Fibroblast of lung (primary cell): ENCODE data around the gene RASSF8. TPM values are rescaled to one million over a fixed set of nuclear protein-coding genes. Genes with fewer than 3 reads are reported as not detected.

Source experiments
- DNase-seq, 2 donors: peaks; one replicate each; pipeline versions ENCODE4 v3.0.0 to v3.0.0-alpha.2; 2010; ENCODE audit warnings: low read depth in 2 of 2
- H2AFZ ChIP-seq: 2 replicates; pipeline ENCODE4 v1.5.1; 2012; ENCODE audit warnings: low read length, control low read depth, inconsistent platforms
- H3K27ac ChIP-seq: 2 replicates; pipeline ENCODE4 v1.5.1; 2011; ENCODE audit warnings: low read length, control low read depth; ENCODE audit not compliant: insufficient read depth
- H3K27me3 ChIP-seq: 2 replicates; pipeline ENCODE4 v1.5.1; 2011; ENCODE audit warnings: mild to moderate bottlenecking, low read length; ENCODE audit not compliant: control insufficient read depth, insufficient read depth
- H3K36me3 ChIP-seq: 2 replicates; pipeline ENCODE4 v1.5.1; 2011; ENCODE audit warnings: low read length; ENCODE audit not compliant: control insufficient read depth, insufficient read depth
- H3K4me1 ChIP-seq: 2 replicates; pipeline ENCODE4 v1.5.1; 2011; ENCODE audit warnings: low read length; ENCODE audit not compliant: control insufficient read depth, insufficient read depth; ENCODE audit errors: extremely low read depth
- H3K4me2 ChIP-seq: 2 replicates; pipeline ENCODE4 v1.5.1; 2011; ENCODE audit warnings: low read length, control low read depth; ENCODE audit not compliant: insufficient read depth; ENCODE audit errors: extremely low read depth
- H3K4me3 ChIP-seq, 4 experiments: fragments of 200-600 bp in 1 of 4; sonication (generic) in 1 of 4; replicated peaks in 1 of 4; 2 replicates each; pipeline ENCODE4 v1.5.1; 2011 to 2016; ENCODE audit warnings: low read length in 4 of 4, low read depth in 3 of 4, mild to moderate bottlenecking in 3 of 4, control low read depth in 2 of 4, inconsistent platforms in 1 of 4, mixed read lengths in 1 of 4; ENCODE audit not compliant: insufficient read depth in 1 of 4; ENCODE audit errors: control extremely low read depth in 1 of 4
- H3K79me2 ChIP-seq: 2 replicates; pipeline ENCODE4 v1.5.1; 2012; ENCODE audit warnings: mild to moderate bottlenecking, low read length, inconsistent platforms; ENCODE audit not compliant: control insufficient read depth, insufficient read depth
- H3K9ac ChIP-seq: 2 replicates; pipeline ENCODE4 v1.5.1; 2011; ENCODE audit warnings: mild to moderate bottlenecking, low read length, control low read depth; ENCODE audit not compliant: insufficient read depth
- H3K9me3 ChIP-seq: 2 replicates; pipeline ENCODE4 v1.5.1; 2012; ENCODE audit warnings: low read depth, low read length; ENCODE audit not compliant: control insufficient read depth, insufficient read depth
- H4K20me1 ChIP-seq: 2 replicates; pipeline ENCODE4 v1.5.1; 2011; ENCODE audit warnings: low read length; ENCODE audit not compliant: control insufficient read depth, insufficient read depth; ENCODE audit errors: extremely low read depth
- CTCF ChIP-seq, 2 donors: IDR thresholded peaks in 1 of 2; conservative IDR thresholded peaks in 1 of 2; 1 replicate in 1 of 2; 2 replicates in 1 of 2; pipeline ENCODE4 v1.5.1; 2011 to 2012; ENCODE audit warnings: low read length in 2 of 2, control low read depth in 1 of 2, inconsistent platforms in 1 of 2, low read depth in 1 of 2, mild to moderate bottlenecking in 1 of 2
- EZH2 ChIP-seq: IDR thresholded peaks from 2 replicates; pipeline ENCODE4 v1.5.1; 2012; ENCODE audit warnings: low read length, control low read depth, mild to moderate bottlenecking; ENCODE audit errors: missing control alignments
- polyA plus RNA-seq, 2 donors: library from polyadenylated mRNA; depleted of rRNA in 1 of 2; stranded (reverse) in 1 of 2; unstranded in 1 of 2; fragments of >200 nt; gene quantifications; 2 replicates each; pipeline ENCODE4 v1.2.1, GENCODE V29; 2011 to 2012; ENCODE audit warnings: missing spikeins in 1 of 2
- total RNA-seq: library from RNA; depleted of rRNA; stranded (reverse); fragments of >200 nt; gene quantifications from 2 replicates; pipeline ENCODE4 v1.2.1, GENCODE V29; 2014

The RASSF8 gene
- total and polyA plus RNA-seq, 2 donors (not counting 1 experiment from before 2014, with no cell fraction given) = 28.8 to 52.8 TPM

DNA sequence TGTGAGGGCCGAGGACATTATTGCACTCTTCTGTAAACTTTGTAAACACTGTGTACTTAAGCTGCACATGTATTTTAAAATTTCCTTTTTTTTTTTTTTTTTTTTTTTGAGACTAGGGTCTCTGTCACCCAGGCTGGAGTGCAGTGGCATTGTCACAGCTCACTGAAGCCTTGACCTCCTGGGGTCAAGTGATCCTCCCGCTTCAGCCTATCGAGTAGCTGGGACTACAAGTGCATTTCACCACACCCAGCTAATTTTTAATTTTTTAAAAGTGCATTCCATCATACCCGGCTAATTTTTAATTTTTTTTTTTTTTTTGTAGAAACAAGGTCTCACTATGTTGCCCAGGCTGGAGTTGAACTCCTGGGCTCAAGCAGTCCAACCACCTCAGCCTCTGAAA, 42.4 kb downstream of the RASSF8 start:
- DNase-seq = no peak
- H3K4me2 ChIP-seq = no peak overlapping the region
- peaks cover 2% of the 10 kb centered on the region for H3K4me1 ChIP-seq
- H3K27ac ChIP-seq = no peak overlapping the region
- no peak overlapping the region for H2AFZ ChIP-seq
- H3K4me3 ChIP-seq = no peak overlapping the region
- H3K27me3 ChIP-seq = no peaks in the 10 kb centered on the region
- TF ChIP-seq EZH2 = no peak
- no peak for TF ChIP-seq CTCF (conservative IDR thresholded peaks at IDR 0.05 in 1 of 2, IDR thresholded peaks at IDR 0.05 in 1 of 2; ENCODE audit: low read depth in 1 of 2, low read length in 2 of 2)
- H4K20me1 ChIP-seq = no peaks in the 10 kb centered on the region
- peaks cover 30% of the 10 kb centered on the region for H3K79me2 ChIP-seq
- no peak overlapping the region for H3K9ac ChIP-seq
- H3K36me3 ChIP-seq = no peaks in the 10 kb centered on the region
- H3K9me3 ChIP-seq = no peaks in the 10 kb centered on the region

DNA sequence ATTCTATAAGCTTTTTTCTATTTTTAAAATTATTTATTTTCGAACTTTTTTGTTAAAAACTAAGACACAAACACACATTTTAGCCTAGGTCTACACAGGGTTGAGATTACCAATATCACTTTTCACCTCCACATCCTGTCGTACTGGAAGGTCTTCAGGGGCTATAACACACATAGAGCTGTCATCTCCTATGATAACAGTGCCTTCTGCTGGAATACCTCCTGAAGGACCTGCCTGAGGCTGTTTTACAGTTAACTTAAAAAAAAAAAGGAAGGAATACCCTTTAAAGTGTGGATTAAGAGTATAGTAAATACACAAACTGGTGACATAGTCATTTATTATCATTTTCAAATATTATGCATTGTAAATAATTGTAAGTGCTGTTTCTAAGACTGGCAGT, 43.0 kb downstream of the RASSF8 start:
- Histone ChIP-seq H3K4me3 (no peak overlapping the region), H4K20me1 (no peaks in the 10 kb centered on the region), H3K27me3 (no peaks in the 10 kb centered on the region), H3K4me1 (peaks cover 2% of the 10 kb centered on the region), H3K9me3 (no peaks in the 10 kb centered on the region), H3K4me2 (no peak overlapping the region), H3K36me3 (no peaks in the 10 kb centered on the region), H2AFZ (no peak overlapping the region), H3K79me2 (peaks cover 30% of the 10 kb centered on the region), H3K9ac (no peak overlapping the region), H3K27ac (no peak overlapping the region)
- TF ChIP-seq CTCF (conservative IDR thresholded peaks at IDR 0.05 in 1 of 2, IDR thresholded peaks at IDR 0.05 in 1 of 2; ENCODE audit: low read depth in 1 of 2, low read length in 2 of 2) (no peak), EZH2 (no peak)
- DNase-seq = no peak

DNA sequence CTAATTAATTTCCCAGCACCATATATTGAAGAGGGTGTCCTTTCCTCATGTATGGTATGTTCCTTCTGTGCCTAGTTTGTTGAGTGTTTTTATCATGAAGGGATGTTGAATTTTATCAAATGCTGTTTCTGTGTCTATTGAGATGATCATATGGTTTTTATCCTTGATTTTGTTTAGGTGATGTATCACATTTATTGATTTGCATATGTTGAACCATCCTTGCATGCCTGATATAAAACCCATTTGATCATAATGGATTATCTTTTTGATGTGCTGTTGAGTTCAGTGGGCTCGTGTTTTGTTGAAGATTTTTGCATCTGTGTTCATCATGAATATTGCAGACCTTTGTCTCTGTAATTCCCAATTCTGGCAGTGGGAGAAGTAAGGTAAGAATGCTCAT, 44.6 kb downstream of the RASSF8 start:
- no peaks in the 10 kb centered on the region for H3K9me3 ChIP-seq
- H3K27me3 ChIP-seq = no peaks in the 10 kb centered on the region
- H3K9ac ChIP-seq = no peak overlapping the region
- H2AFZ ChIP-seq = no peak overlapping the region
- H3K79me2 ChIP-seq = peaks cover 34% of the 10 kb centered on the region
- no peak overlapping the region for H3K4me2 ChIP-seq
- no peak overlapping the region for H3K27ac ChIP-seq
- H3K4me1 ChIP-seq = no peaks in the 10 kb centered on the region
- H3K4me3 ChIP-seq = no peak overlapping the region
- no peaks in the 10 kb centered on the region for H4K20me1 ChIP-seq
- no peaks in the 10 kb centered on the region for H3K36me3 ChIP-seq
- no peak for TF ChIP-seq CTCF (conservative IDR thresholded peaks at IDR 0.05 in 1 of 2, IDR thresholded peaks at IDR 0.05 in 1 of 2; ENCODE audit: low read depth in 1 of 2, low read length in 2 of 2)
- DNase-seq = no peak
